ENCODE measurements around the gene PHLDA3.

PHLDA3 gene

DNA sequence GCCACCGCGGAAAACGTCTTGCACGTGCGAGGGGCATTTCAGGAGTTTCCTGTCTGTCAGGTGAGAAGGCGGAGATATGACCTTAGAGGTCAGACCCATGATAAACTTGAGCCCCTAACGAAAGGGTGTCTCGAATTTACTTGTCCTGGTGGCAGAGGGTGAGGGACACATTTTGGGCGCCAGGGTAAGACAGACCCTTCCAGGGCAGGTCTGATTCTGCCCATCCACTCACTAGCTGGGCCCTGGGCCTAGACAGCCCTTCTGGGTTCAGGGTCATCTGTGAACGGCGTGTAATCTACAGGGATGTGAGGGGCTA, 38.3 kb upstream of the PHLDA3 start:
- no peaks in the 10 kb centered on the region for H3K9me3 Mint-ChIP-seq
- peak overlapping the region; percentile 93 for H3K27ac Mint-ChIP-seq
- H3K4me1 Mint-ChIP-seq = peaks cover 30% of the 10 kb centered on the region
- DNase-seq = no peak
- no peaks in the 10 kb centered on the region for H3K36me3 Mint-ChIP-seq (ENCODE audit: low read depth)
- ATAC-seq = no peak
- peak overlapping the region; percentile 90 for H3K4me3 Mint-ChIP-seq
- H3K27me3 Mint-ChIP-seq = no peaks in the 10 kb centered on the region

DNA sequence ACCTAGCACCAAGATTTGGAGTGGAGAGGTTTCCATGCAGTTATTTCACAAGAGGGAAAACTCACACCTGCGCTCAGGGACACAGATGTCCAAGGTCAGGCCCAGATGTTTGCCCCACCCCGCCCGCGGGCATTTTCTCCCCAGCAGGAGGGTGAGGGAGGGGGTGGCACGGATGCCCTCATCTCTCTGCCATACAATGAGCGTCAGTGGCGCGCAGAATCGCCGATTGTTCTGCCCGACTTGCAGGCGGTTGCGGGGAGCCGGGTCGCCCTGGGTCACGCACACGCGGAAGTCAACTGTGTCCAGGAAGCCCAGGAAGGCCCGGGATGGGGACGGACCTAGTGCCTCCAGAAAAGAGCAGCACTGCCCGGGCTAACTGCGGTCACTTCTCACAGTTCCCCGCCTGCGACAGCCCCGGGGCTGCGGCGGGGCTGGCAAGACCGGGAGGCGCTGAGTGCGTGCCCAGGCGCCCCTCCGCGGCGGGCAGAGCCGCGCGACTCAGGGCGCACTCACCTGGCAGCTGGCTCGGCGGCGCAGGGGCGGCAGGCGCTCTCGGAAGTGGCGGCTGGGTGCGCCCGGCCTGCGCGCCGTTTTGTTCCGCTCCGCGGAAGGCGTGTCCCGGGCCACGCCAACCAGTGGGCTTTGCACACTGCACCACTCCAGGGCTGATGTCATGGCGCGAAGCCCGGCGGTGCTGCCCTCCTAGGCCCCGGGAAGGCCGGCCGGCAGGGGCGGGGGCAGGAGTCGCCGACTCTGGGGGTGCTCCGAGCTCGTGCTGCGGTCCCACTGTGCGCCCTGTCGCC, 37.8 kb upstream of the PHLDA3 start, which contains the start of gene CSRP1:
TSS of gene CSRP1 (minus strand) at position 567 of the 803 bp plus-strand sequence. CDS start 10,820 bp downstream, outside the sequence.
- Mint-ChIP-seq H3K4me3 (peak within 1 kb of the TSS; percentile 90), H3K27me3 (no peaks in the 10 kb centered on the region), H3K36me3 (ENCODE audit: low read depth) (no peaks in the 10 kb centered on the region), H3K4me1 (peaks cover 30% of the 10 kb centered on the region), H3K27ac (peak within 1 kb of the TSS; percentile 93), H3K9me3 (no peaks in the 10 kb centered on the region)
- DNase-seq (peak; percentile 82), ATAC-seq (peak; percentile 96)

DNA sequence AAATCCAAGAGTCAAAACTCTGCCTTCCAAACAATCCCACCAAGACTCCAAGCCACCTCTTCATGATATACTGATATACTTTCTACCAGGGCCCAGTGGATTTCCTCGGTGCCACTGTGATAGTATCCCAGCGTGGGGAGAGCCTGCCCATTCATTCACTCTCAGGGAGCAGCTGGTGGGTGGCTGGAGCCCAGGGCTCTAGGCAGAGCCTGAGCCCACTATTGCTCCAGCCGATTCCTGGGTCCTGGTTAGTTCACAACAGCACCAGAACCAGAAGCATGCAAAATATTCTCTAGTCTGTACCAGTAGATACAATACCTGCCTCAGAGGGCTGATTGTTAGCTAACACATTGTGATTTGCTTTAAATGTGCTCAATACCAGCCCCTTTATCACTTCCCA, 37.1 kb upstream of the PHLDA3 start:
- Mint-ChIP-seq H3K4me1 (peaks cover 30% of the 10 kb centered on the region), H3K9me3 (no peaks in the 10 kb centered on the region), H3K36me3 (ENCODE audit: low read depth) (no peaks in the 10 kb centered on the region), H3K27ac (peak overlapping the region; percentile 80), H3K4me3 (peak overlapping the region; percentile 90), H3K27me3 (no peaks in the 10 kb centered on the region)
- DNase-seq (no peak), ATAC-seq (no peak)

DNA sequence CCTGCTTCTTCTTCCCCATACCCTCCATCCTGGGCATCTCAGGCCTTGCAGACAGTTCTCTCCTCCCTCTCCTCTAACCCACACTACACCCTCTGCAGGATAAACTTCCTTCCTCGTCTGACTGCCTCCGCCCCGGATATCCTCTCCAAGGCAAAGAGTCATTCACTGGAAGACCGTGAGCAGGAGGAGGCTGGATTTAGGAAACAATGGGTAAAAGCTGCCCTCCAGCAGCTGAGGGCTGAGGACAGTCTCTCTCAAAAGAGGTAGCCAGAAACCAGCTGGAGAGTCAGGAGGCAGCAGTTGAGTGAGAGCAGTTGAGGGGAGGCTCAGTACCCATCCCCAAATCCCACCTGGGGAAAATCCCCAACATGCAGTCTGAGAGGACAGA, 36.5 kb upstream of the PHLDA3 start:
- Mint-ChIP-seq H3K36me3 (ENCODE audit: low read depth) (no peaks in the 10 kb centered on the region), H3K9me3 (no peaks in the 10 kb centered on the region), H3K27ac (no peak overlapping the region), H3K4me3 (peak overlapping the region; percentile 90), H3K27me3 (no peaks in the 10 kb centered on the region), H3K4me1 (peaks cover 30% of the 10 kb centered on the region)
- no peak for DNase-seq
- ATAC-seq = no peak

DNA sequence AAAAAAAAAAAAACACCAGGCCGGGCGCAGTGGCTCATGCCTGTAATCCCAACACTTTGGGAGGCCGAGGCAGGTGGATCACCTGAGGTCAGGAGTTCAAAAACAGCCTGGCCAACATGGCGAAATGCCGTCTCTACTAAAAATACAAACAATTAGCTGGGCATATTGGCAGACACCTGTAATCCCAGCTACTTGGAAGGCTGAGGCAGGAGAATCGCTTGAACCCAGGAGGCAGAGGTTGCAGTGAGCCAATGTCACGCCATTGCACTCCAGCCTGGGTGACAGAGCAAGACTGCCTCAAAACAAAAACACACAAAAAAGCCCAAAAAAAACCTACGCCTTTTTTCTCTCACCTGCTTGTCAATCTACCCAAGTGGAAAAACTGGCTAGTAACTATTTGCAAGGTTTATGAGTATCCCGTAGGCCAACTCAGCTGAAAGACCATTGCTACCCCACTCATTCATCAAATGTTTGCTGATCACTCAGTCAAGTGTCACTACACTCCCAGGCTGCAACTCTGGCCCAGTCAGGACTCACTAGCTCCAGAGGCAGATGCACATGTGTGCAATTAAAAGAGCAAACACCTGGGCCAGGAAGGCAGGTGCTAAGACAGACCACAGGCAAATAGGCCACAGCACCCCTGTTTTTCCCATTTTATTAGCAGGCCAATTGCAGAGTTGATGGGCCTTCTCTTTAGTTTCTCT, 36.0 kb upstream of the PHLDA3 start:
- ATAC-seq (no peak), DNase-seq (no peak)
- Mint-ChIP-seq H3K4me1 (peaks cover 30% of the 10 kb centered on the region), H3K27ac (no peak overlapping the region), H3K4me3 (peak overlapping the region; percentile 90), H3K27me3 (no peaks in the 10 kb centered on the region), H3K36me3 (ENCODE audit: low read depth) (no peaks in the 10 kb centered on the region), H3K9me3 (no peaks in the 10 kb centered on the region)

DNA sequence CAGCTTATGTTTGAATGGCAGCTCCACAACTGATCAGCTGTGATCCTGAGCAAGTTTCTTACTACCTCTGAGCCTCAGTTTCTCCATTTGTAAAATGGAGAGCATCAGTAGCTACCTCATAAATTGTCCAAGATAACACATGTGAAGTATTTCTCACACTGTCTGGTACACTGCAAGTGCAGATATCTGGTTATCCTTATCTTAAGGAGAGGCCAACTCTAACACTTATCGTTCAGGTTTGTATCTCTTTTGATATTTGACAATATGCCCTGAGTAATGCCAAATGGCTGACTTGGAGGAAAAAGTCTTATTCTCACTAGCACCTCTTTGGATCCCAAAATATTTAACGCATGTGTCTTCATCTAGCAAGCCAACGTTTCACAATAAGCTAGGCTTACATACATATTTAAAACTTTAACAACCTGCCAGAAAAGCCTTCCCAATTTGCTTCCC, 35.2 kb upstream of the PHLDA3 start:
- Mint-ChIP-seq H3K4me3 (no peak overlapping the region), H3K36me3 (ENCODE audit: low read depth) (no peaks in the 10 kb centered on the region)

DNA sequence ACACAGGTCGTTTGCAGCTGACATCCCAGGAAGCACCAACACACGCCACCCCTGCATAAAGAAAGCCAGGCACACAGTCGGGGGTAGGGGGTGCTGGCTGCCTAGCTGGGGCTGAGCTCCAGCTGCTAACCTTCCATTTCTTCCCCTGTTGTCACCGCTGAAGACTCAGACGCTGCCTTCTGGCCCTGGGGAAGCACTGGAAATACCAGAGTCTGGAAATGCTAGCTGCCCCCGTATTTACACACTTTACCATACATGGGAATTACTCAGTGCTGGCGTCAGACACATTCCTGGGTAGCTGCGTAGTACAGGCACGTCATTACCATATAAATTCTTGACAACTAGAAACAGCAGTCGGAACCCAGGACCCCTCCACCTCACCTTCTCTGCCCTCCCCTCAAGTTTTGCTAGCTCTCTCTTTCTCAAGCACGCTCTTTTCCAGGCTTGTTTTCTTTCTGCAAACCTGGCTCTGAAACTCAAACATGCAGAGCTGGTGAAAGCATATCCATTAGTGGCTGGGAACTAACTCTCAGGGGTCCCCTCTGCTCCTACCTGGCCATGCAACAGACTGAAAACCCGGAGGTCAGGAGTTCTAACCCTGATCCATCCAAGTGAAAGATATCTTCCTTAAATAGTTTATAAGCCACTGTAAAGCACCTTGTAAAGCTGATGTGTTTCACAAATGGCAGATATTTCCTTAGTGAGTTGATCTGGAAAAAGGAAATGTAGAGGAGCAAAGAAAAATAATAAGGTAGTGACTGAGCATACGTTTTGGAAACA, 34.6 kb upstream of the PHLDA3 start:
- H3K9me3 Mint-ChIP-seq = no peaks in the 10 kb centered on the region
- ATAC-seq = no peak
- H3K27ac Mint-ChIP-seq = no peak overlapping the region
- no peaks in the 10 kb centered on the region for H3K27me3 Mint-ChIP-seq
- H3K4me1 Mint-ChIP-seq = peaks cover 30% of the 10 kb centered on the region
- H3K36me3 Mint-ChIP-seq (ENCODE audit: low read depth) = no peaks in the 10 kb centered on the region
- no peak overlapping the region for H3K4me3 Mint-ChIP-seq
- DNase-seq = no peak

More for the DNA sequence above, 35.2 kb upstream of the PHLDA3 start:
- Mint-ChIP-seq H3K9me3 (no peaks in the 10 kb centered on the region), H3K4me1 (peaks cover 30% of the 10 kb centered on the region), H3K27ac (no peak overlapping the region), H3K27me3 (no peaks in the 10 kb centered on the region)
- no peak for DNase-seq
- no peak for ATAC-seq

DNA sequence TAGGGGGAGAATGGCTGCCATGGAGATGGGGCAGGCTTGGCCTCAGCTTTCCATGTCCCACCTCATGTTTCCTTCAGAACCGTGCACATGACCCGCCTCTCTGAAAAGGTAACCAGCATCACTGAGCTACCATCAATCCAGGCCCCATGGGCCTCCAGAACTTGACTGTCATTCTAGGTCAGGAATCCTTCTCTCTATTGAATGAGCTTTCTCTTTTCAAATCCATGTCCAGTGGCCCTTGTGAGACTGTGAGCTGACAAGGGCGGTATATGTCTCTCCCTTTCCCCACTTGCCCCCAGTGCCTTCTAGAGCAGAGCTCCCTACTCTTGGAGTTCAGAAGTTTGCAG, 33.5 kb upstream of the PHLDA3 start:
- Mint-ChIP-seq H3K4me1 (peaks cover 24% of the 10 kb centered on the region), H3K36me3 (ENCODE audit: low read depth) (no peaks in the 10 kb centered on the region), H3K27ac (no peak overlapping the region), H3K9me3 (no peaks in the 10 kb centered on the region), H3K4me3 (no peak overlapping the region), H3K27me3 (no peaks in the 10 kb centered on the region)
- DNase-seq = no peak
- no peak for ATAC-seq

DNA sequence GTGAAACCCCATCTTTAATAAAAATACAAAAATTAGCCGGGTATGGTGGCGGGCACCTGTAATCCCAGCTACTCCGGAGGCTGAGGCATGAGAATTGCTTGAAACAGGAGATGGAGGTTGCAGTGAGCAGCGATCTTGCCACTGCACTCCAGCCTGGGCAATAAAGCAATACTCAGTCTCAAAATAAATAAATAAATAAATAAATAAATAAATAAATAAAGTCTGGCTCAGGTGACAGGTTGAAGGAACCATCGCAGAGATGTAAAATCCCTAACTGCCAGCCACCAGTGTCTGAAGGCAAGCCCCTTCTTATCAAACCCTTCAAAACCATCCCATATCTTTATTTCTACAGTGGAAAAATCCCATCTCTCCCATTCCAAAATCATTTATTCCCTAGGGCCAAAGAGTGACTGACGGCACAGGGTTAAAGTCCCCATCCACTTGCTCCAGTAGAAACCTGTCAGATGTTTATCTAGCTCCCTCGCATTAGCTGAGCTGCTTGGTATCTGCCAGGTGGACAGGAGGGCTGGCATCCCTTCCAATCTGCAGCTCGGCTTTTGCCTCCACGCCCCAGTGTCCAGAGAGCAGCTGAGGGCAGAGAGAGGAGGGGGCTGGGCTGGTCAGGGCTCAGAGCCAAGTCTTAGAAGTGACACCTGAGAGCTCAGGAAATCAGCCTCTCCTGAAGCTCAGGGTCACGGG, 33.0 kb upstream of the PHLDA3 start:
- peaks cover 21% of the 10 kb centered on the region for H3K4me1 Mint-ChIP-seq
- no peak for ATAC-seq
- H3K27me3 Mint-ChIP-seq = no peaks in the 10 kb centered on the region
- DNase-seq = no peak
- no peaks in the 10 kb centered on the region for H3K9me3 Mint-ChIP-seq
- no peak overlapping the region for H3K4me3 Mint-ChIP-seq
- no peak overlapping the region for H3K27ac Mint-ChIP-seq
- H3K36me3 Mint-ChIP-seq (ENCODE audit: low read depth) = no peaks in the 10 kb centered on the region

DNA sequence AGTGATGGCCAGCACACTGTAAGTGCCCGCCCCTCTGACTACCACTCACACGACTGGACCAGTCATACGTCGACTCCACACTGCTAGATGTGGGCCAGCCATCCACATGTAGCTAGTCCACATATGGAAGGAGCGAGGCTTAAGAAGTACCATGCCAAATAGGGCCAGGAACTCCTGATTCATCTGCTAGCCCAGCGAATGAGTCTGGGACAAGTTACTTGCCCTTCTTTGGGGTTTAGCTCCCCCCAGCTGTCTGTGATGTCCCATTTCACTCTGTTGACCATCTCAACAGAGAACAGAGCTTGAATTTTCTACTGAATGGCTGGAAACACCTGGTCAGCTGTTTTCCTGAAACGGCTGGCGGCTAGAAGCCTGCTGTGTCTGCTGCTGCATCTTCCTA, 32.2 kb upstream of the PHLDA3 start:
- H3K27ac Mint-ChIP-seq = no peak overlapping the region
- no peak overlapping the region for H3K4me3 Mint-ChIP-seq
- peaks cover under 1% of the 10 kb centered on the region for H3K36me3 Mint-ChIP-seq (ENCODE audit: low read depth)
- ATAC-seq (no peak), DNase-seq (no peak)
- peaks cover 17% of the 10 kb centered on the region for H3K4me1 Mint-ChIP-seq
- no peaks in the 10 kb centered on the region for H3K27me3 Mint-ChIP-seq
- H3K9me3 Mint-ChIP-seq = no peaks in the 10 kb centered on the region

DNA sequence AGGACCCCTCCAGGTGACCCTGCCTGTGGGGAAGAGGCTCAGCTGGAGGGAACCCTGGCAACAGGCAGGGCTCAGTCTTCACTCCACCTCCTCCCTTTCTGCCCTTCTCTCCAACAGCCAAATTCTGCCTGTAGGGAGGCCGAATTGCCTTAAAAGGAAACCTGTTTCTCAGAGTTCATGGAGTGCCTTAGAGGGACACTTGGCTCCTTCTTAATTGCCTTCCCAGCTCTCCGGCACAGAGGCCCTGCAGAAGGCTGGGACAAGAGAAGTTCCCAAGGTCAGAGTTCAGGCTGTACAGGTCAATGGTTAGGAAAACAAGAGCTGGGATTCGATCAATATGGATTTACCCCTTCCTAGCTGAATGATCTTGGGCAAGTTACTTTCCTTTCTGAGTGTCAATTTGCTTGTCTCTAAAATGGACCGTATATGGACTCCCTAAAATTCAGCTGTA, 31.7 kb upstream of the PHLDA3 start:
- H3K36me3 Mint-ChIP-seq (ENCODE audit: low read depth) = peaks cover 4% of the 10 kb centered on the region
- no peaks in the 10 kb centered on the region for H3K9me3 Mint-ChIP-seq
- ATAC-seq (no peak), DNase-seq (no peak)
- no peak overlapping the region for H3K27ac Mint-ChIP-seq
- peaks cover 13% of the 10 kb centered on the region for H3K4me1 Mint-ChIP-seq
- H3K4me3 Mint-ChIP-seq = no peak overlapping the region
- no peaks in the 10 kb centered on the region for H3K27me3 Mint-ChIP-seq

DNA sequence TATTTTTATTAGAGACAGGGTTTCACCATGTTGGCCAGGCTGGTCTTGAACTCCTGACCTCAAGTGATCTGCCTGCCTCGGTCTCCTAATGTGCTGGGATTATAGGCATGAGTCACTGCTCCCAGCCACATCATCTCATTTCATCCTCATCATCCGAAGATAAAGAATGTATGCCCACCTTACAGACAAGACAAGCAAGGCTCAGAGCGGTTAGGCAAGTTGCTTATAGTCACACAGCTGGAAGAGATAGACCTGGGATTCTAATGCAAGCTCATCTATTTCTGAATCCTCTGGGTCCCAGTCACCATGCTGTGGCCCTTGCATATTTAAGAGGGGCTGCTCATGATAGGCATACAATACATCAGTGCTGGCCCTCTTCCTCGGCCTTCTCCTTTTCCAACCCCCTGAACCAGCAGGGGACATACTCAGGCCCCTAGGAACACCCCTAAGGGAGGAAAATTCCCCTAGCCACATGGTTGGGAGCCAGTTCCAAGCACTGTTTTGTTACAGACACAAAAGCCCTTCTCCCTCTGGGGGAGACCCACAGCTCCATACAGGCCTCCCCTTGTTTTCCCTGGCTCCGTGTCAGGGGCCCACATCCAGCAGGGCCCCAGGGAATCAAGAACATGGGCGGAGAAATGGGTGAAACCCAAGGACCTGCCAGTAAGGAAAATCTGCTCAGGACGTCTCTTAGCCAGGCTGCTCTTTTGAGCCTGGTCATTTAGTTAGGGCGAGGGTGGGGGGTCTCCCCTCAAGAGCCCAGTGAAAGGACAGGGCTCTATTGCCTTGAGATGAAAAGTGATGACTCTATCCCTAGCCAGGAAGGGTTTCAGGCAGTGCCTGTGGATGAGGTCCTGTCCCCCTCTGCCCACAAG, 31.0 kb upstream of the PHLDA3 start:
- Mint-ChIP-seq H3K9me3 (no peaks in the 10 kb centered on the region), H3K27ac (no peak overlapping the region), H3K4me3 (no peak overlapping the region), H3K36me3 (ENCODE audit: low read depth) (peaks cover 9% of the 10 kb centered on the region), H3K27me3 (no peaks in the 10 kb centered on the region), H3K4me1 (peaks cover 6% of the 10 kb centered on the region)
- ATAC-seq = no peak
- DNase-seq = no peak

DNA sequence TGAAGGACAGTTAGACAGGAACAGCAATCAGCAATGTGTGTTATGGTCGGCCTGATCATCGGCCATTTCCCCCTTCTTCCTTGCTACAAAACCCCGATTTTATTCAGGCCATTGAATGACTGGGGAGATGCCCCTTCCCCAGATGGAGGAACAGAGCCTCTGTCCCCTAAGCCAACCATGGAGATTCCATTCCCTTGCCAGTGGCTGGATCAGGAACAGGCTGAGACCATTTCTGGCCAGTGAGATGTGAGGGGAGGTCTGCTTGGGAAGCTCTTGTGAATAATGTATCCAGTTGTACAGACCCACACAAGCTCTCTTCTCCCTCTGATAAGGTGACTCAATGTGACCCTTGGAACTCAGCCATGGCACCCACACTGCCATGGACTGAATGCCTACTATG, 30.2 kb upstream of the PHLDA3 start:
- peaks cover 2% of the 10 kb centered on the region for H3K4me1 Mint-ChIP-seq
- no peaks in the 10 kb centered on the region for H3K9me3 Mint-ChIP-seq
- ATAC-seq (no peak), DNase-seq (no peak)
- no peaks in the 10 kb centered on the region for H3K27me3 Mint-ChIP-seq
- H3K4me3 Mint-ChIP-seq = no peak overlapping the region
- H3K27ac Mint-ChIP-seq = no peak overlapping the region
- H3K36me3 Mint-ChIP-seq (ENCODE audit: low read depth) = peaks cover 16% of the 10 kb centered on the region
